ENCODE results near the gene ALDH1A1.

Gene ALDH1A1

GRCh38 chr9:72980600-72981265, 27.9 kb upstream of the ALDH1A1 start:
- no peak for DNase-seq (ENCODE audit: low read depth)
- H3K4me3 ChIP-seq (ENCODE audit: low read length), result no peak overlapping the region

DNA sequence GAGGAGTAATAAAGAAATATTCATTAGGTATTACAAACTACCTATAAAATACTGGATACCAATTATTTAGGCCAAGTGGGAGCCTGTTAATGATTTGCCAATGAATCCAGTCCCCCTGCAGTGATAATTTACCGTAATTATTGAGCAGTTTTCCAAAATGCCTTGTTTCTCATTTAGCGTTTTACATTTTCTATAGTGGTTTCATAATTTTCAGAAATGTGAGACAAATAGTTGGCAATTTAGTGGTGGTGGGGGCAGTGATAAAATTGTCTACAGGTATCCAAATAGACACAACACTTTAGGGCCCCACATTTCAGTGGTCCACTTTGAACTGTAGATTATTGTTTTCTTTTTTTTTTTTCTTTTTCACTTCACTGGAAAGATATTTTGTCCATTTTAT, 27.3 kb upstream of the ALDH1A1 start:
- DNase-seq (ENCODE audit: low read depth), result no peak
- TF ChIP-seq, protein P1, sequence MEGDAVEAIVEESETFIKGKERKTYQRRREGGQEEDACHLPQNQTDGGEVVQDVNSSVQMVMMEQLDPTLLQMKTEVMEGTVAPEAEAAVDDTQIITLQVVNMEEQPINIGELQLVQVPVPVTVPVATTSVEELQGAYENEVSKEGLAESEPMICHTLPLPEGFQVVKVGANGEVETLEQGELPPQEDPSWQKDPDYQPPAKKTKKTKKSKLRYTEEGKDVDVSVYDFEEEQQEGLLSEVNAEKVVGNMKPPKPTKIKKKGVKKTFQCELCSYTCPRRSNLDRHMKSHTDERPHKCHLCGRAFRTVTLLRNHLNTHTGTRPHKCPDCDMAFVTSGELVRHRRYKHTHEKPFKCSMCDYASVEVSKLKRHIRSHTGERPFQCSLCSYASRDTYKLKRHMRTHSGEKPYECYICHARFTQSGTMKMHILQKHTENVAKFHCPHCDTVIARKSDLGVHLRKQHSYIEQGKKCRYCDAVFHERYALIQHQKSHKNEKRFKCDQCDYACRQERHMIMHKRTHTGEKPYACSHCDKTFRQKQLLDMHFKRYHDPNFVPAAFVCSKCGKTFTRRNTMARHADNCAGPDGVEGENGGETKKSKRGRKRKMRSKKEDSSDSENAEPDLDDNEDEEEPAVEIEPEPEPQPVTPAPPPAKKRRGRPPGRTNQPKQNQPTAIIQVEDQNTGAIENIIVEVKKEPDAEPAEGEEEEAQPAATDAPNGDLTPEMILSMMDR (IDR thresholded peaks at IDR 0.05; ENCODE audit: insufficient read depth, low read depth, low read length, missing control alignments), result no peak
- H3K4me3 ChIP-seq (ENCODE audit: low read length), result no peak overlapping the region

More at GRCh38 chr9:72980600-72981265, 27.9 kb upstream of the ALDH1A1 start:
- TF ChIP-seq, protein P1 (IDR thresholded peaks at IDR 0.05; ENCODE audit: insufficient read depth, low read depth, low read length, missing control alignments), result no peak

GRCh38 chr9:72979405-72980100, 26.7 kb upstream of the ALDH1A1 start:
- peak; percentile 24 for DNase-seq (ENCODE audit: low read depth)
- no peak overlapping the region for H3K4me3 ChIP-seq (ENCODE audit: low read length)
- TF ChIP-seq, protein P1 (IDR thresholded peaks at IDR 0.05; ENCODE audit: insufficient read depth, low read depth, low read length, missing control alignments), result no peak

DNA sequence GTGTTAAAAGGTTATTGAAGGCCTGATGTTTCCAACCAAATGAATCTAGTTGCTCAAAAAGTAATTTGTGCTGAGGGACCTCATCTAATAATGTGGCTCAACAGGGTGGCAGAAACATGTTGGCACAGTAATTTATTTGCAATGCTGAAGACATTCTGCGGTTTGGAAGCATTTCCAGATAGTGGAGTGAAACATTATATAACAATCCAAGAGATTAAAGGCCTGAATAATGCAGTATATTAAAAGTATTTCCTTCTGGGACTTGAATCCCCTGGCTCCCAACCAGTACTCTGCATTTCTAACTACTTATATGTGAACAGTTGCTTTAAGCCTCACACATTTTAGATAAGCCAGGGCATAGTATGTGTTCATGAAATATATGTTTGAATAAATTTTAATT, 25.9 kb upstream of the ALDH1A1 start:
- TF ChIP-seq, protein P1 (IDR thresholded peaks at IDR 0.05; ENCODE audit: insufficient read depth, low read depth, low read length, missing control alignments), result no peak
- peak; percentile 83 for DNase-seq (ENCODE audit: low read depth)
- no peak overlapping the region for H3K4me3 ChIP-seq (ENCODE audit: low read length)

DNA sequence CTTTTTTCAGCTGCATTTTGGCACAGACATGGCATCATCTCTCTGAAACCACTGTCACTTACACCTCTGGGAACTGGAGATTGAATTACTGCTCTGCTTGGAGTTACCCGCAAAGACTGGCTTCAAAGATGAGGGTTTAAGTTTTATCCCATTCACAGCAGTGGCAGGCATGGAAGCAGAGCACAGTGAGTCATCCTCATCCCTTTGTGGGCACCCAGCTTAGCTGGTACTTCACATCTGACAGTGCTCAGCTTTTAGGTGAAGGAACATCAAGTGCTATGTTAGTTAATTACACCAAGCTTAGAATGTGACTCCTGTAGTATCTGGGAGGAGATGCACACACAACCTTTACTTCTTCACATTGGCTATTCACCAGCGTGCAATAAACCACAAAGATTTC, 24.8 kb upstream of the ALDH1A1 start:
- DNase-seq (ENCODE audit: low read depth), result peak; percentile 61
- TF ChIP-seq, protein P1 (IDR thresholded peaks at IDR 0.05; ENCODE audit: insufficient read depth, low read depth, low read length, missing control alignments), result no peak
- H3K4me3 ChIP-seq (ENCODE audit: low read length), result no peak overlapping the region

DNA sequence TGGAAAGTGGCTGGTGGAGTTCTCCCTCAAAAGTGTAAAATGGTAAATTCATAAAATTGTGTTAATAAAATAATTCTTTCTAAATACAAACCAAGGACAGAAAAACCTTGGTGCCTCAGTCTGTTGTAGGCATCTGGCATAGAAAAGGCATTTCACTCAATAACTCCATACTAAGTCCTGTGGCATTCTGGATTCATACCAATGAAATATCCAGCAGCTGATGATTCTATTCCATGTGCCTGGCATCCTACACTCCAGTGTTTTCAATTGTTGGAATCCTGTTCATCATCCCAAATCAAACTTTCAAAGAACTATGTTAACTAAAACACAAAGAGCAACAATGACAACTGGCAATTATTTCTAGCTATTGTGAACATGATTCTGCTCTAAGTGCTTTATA, 21.6 kb upstream of the ALDH1A1 start:
- H3K4me3 ChIP-seq (ENCODE audit: low read length), result no peak overlapping the region
- TF ChIP-seq, protein P1 (IDR thresholded peaks at IDR 0.05; ENCODE audit: insufficient read depth, low read depth, low read length, missing control alignments), result no peak
- DNase-seq (ENCODE audit: low read depth), result no peak

Measured in epithelial cell of esophagus (primary cell).